PC-3 (cell line): ENCODE measurements around the gene CDC5L. TPM values are rescaled to one million over a fixed set of nuclear protein-coding genes. Genes with fewer than 3 reads are reported as not detected.

ENCODE experiments used
- ATAC-seq: fragments of 200-7000 bp; cut with Tn5 transposase; 2 replicates; pipeline ENCODE4 v1.9.1; 2020; ENCODE audit warnings: mild to moderate bottlenecking, moderate library complexity
- BruUV-seq: library from RNA; stranded (reverse); fragments of 400-500 nt; replicated peaks from 2 replicates; lab custom pipeline; 2021; lab: Mats Ljungman, UMichigan
- CTCF ChIA-PET: fragments of 300-600 bp; sonication (Branson Sonifier 250); formaldehyde crosslinking; loops from one replicate; lab custom pipeline; 2022; ENCODE audit warnings: antibody characterized with exemption; lab: Charles Lee
- POLR2A ChIA-PET: fragments of 300-600 bp; sonication (Branson Sonifier 250); formaldehyde crosslinking; loops from one replicate; lab custom pipeline; 2022; ENCODE audit warnings: antibody characterized with exemption; ENCODE audit not compliant: unreplicated experiment; lab: Charles Lee
- DNase-seq: peaks from one replicate; pipeline ENCODE4 v3.0.0-alpha.2; 2015
- H2AFZ ChIP-seq: fragments of 300-600 bp; sonication (generic); 2 replicates; pipeline ENCODE4 v1.6.0; 2016; ENCODE audit warnings: antibody characterized with exemption, low read length
- H3F3A ChIP-seq: fragments of 300-600 bp; sonication (generic); one replicate; pipeline ENCODE4 v1.6.0; 2017; ENCODE audit warnings: antibody characterized with exemption, low read length, control low read depth, mild to moderate bottlenecking; ENCODE audit not compliant: unreplicated experiment
- H3K27ac ChIP-seq: fragments of 300-600 bp; sonication (generic); 2 replicates; pipeline ENCODE4 v1.5.1; 2016; ENCODE audit warnings: mild to moderate bottlenecking, low read length
- H3K27me3 ChIP-seq: fragments of 300-600 bp; sonication (generic); 2 replicates; pipeline ENCODE4 v1.6.1; 2016; ENCODE audit warnings: low read length, mixed read lengths
- H3K36me3 ChIP-seq: fragments of 300-600 bp; sonication (generic); 2 replicates; pipeline ENCODE4 v1.6.1; 2016; ENCODE audit warnings: low read depth, mixed run types, low read length, mixed read lengths
- H3K4me1 ChIP-seq: fragments of 300-600 bp; sonication (generic); 2 replicates; pipeline ENCODE4 v1.5.1; 2016; ENCODE audit warnings: low read length; ENCODE audit not compliant: insufficient read depth
- H3K4me2 ChIP-seq: fragments of 300-600 bp; sonication (generic); 2 replicates; pipeline ENCODE4 v1.6.0; 2016; ENCODE audit warnings: low read length
- H3K4me3 ChIP-seq: fragments of 300-600 bp; sonication (generic); 2 replicates; pipeline ENCODE4 v1.5.1; 2016; ENCODE audit warnings: mild to moderate bottlenecking, low read length, mixed read lengths
- H3K79me2 ChIP-seq: fragments of 300-600 bp; sonication (generic); 2 replicates; pipeline ENCODE4 v1.6.1; 2017; ENCODE audit warnings: low read length, mixed read lengths
- H3K9ac ChIP-seq: fragments of 300-600 bp; sonication (generic); 2 replicates; pipeline ENCODE4 v1.6.0; 2016; ENCODE audit warnings: mild to moderate bottlenecking, low read length
- H3K9me2 ChIP-seq: fragments of 300-600 bp; sonication (generic); replicated peaks from 2 replicates; pipeline ENCODE4 v1.6.1; 2016; ENCODE audit warnings: mixed run types, low read length, mixed read lengths
- H3K9me3 ChIP-seq: fragments of 300-600 bp; sonication (generic); 2 replicates; pipeline ENCODE4 v1.6.1; 2016; ENCODE audit warnings: low read length, mixed read lengths
- H4K20me1 ChIP-seq: fragments of 300-600 bp; sonication (generic); 2 replicates; pipeline ENCODE4 v1.6.1; 2016; ENCODE audit warnings: low read length, mixed read lengths
- EZH2 ChIP-seq: fragments of 300-600 bp; sonication (generic); IDR thresholded peaks from one replicate; pipeline ENCODE4 v1.6.1; 2017; ENCODE audit warnings: antibody characterized with exemption, mild to moderate bottlenecking, low read length; ENCODE audit not compliant: unreplicated experiment
- EZH2phosphoT487 ChIP-seq: fragments of 300-600 bp; sonication (generic); IDR thresholded peaks from 2 replicates; pipeline ENCODE4 v1.6.1; 2018; ENCODE audit warnings: mild to moderate bottlenecking, antibody characterized with exemption, low read length, borderline replicate concordance
- intact Hi-C: fragments of 100-400 bp; cut with micrococcal nuclease; formaldehyde crosslinking; loops from 2 replicates; pipeline ENCODE4 v1.9.0; 2023
- total RNA-seq: library from RNA; depleted of rRNA; stranded (reverse); fragments of >200 nt; gene quantifications from 2 replicates; pipeline ENCODE4 v1.2.3, GENCODE V29; 2014
- TF ChIP-seq, protein P1 (sequence below): fragments of 300-600 bp; sonication (generic); conservative IDR thresholded peaks from 2 replicates; pipeline ENCODE4 v1.5.1; 2017; ENCODE audit warnings: antibody characterized with exemption, low read depth, mild to moderate bottlenecking, low read length

CDC5L gene
- total RNA-seq, 1 experiment from 2014 or later, result 23.0 TPM

GRCh38 chr6:44415873-44416502 is 28.5 kb downstream of the CDC5L start:
- ChIA-PET POLR2A (no interaction called here), CTCF (no interaction called here)
- no peaks in the 10 kb centered on the region for H3K9me3 ChIP-seq
- H4K20me1 ChIP-seq, result peaks cover 16% of the 10 kb centered on the region; the same call in 1 of the 2 replicates
- peaks cover 17% of the 10 kb centered on the region for H3K4me1 ChIP-seq
- H3K79me2 ChIP-seq, result peaks cover 52% of the 10 kb centered on the region
- DNase-seq, result peak; percentile 52
- intact Hi-C loops, result no loop called here
- H3K4me3 ChIP-seq, result no peak overlapping the region
- BruUV-seq, result no TSS peak
- no peaks in the 10 kb centered on the region for H3K27me3 ChIP-seq
- H3K9me2 ChIP-seq, result no peaks in the 10 kb centered on the region
- H3K27ac ChIP-seq, result no peak overlapping the region
- no peak overlapping the region for H3K4me2 ChIP-seq
- H3F3A ChIP-seq, result peaks cover 5% of the 10 kb centered on the region
- ATAC-seq, result peak; percentile 93
- H2AFZ ChIP-seq, result no peak overlapping the region
- no peak overlapping the region for H3K9ac ChIP-seq
- TF ChIP-seq EZH2 (no peak), EZH2phosphoT487 (no peak)
- TF ChIP-seq, protein P1, sequence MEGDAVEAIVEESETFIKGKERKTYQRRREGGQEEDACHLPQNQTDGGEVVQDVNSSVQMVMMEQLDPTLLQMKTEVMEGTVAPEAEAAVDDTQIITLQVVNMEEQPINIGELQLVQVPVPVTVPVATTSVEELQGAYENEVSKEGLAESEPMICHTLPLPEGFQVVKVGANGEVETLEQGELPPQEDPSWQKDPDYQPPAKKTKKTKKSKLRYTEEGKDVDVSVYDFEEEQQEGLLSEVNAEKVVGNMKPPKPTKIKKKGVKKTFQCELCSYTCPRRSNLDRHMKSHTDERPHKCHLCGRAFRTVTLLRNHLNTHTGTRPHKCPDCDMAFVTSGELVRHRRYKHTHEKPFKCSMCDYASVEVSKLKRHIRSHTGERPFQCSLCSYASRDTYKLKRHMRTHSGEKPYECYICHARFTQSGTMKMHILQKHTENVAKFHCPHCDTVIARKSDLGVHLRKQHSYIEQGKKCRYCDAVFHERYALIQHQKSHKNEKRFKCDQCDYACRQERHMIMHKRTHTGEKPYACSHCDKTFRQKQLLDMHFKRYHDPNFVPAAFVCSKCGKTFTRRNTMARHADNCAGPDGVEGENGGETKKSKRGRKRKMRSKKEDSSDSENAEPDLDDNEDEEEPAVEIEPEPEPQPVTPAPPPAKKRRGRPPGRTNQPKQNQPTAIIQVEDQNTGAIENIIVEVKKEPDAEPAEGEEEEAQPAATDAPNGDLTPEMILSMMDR, result no peak
- peaks cover 53% of the 10 kb centered on the region for H3K36me3 ChIP-seq

DNA sequence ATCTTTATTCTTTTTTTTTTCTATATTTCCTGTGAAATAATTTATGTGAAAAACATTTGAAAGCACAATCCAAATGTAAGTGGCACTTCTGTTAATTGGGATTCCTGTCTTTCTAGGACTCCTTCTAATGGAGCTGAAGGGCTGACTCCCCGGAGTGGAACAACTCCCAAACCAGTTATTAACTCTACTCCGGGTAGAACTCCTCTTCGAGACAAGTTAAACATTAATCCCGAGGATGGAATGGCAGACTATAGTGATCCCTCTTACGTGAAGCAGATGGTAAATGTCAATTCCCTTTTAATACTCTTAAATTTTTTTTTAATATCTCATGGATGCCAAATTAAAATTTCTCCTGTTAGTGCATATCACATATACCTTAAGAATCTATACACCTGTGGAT is 35.0 kb downstream of the CDC5L start:
- H3K4me3 ChIP-seq, result no peak overlapping the region
- BruUV-seq, result no TSS peak
- H2AFZ ChIP-seq, result no peak overlapping the region
- H3K27ac ChIP-seq, result no peak overlapping the region
- H3K4me2 ChIP-seq, result no peak overlapping the region
- no peaks in the 10 kb centered on the region for H3K4me1 ChIP-seq
- no peak overlapping the region for H3K9ac ChIP-seq
- intact Hi-C loops, result no loop called here
- TF ChIP-seq, protein P1, result no peak
- no peak for TF ChIP-seq EZH2phosphoT487
- no peak for TF ChIP-seq EZH2
- H3K9me3 ChIP-seq, result no peaks in the 10 kb centered on the region
- ChIA-PET CTCF (no interaction called here), POLR2A (no interaction called here)
- no peaks in the 10 kb centered on the region for H4K20me1 ChIP-seq
- DNase-seq (no peak), ATAC-seq (no peak)
- peaks cover 70% of the 10 kb centered on the region for H3K36me3 ChIP-seq
- no peaks in the 10 kb centered on the region for H3K9me2 ChIP-seq
- H3K79me2 ChIP-seq, result peaks cover 2% of the 10 kb centered on the region
- H3F3A ChIP-seq, result no peaks in the 10 kb centered on the region
- H3K27me3 ChIP-seq, result no peaks in the 10 kb centered on the region

DNA sequence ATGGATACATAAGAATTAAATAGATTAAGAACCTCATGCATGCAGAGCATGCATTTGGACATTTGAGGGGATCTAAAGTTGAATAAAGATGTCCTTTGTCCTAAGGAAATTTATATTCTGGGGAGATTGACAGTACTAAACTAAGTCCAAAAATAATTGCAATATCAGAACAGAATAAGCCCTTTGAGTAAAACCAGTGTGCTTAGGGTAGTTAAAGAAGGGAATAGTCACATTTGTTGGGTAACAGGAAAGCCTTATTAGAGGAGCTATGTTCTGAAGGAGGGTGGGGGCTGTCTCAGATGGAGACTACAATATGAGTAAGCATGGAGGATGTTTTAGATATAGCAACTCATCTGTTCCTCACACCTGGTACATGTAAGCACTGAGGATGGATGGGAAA is 35.8 kb downstream of the CDC5L start:
- intact Hi-C loops, result no loop called here
- no peak overlapping the region for H3K9ac ChIP-seq
- no peaks in the 10 kb centered on the region for H3K9me3 ChIP-seq
- H2AFZ ChIP-seq, result no peak overlapping the region
- H3K4me1 ChIP-seq, result no peaks in the 10 kb centered on the region
- no TSS peak for BruUV-seq
- ATAC-seq (no peak), DNase-seq (no peak)
- no peaks in the 10 kb centered on the region for H3K79me2 ChIP-seq
- no peak overlapping the region for H3K27ac ChIP-seq
- no peaks in the 10 kb centered on the region for H3F3A ChIP-seq
- ChIA-PET CTCF (no interaction called here), POLR2A (no interaction called here)
- no peaks in the 10 kb centered on the region for H4K20me1 ChIP-seq
- H3K36me3 ChIP-seq, result peaks cover 71% of the 10 kb centered on the region
- H3K27me3 ChIP-seq, result no peaks in the 10 kb centered on the region
- TF ChIP-seq EZH2 (no peak), EZH2phosphoT487 (no peak)
- TF ChIP-seq, protein P1, result no peak
- no peak overlapping the region for H3K4me3 ChIP-seq
- no peaks in the 10 kb centered on the region for H3K9me2 ChIP-seq
- no peak overlapping the region for H3K4me2 ChIP-seq
